GM19438 (cell line): ENCODE results near the gene LAMTOR5.
"Not testable (repeated sequence)": the region's sequence is repeated elsewhere in the genome, so short reads cannot be mapped to it uniquely, and the experiment has no call there.

Experiments
- ATAC-seq: cut with Tn5 transposase; IDR thresholded peaks from one replicate; pipeline ENCODE4 v1.9.1; 2021; ENCODE audit warnings: low read depth; ENCODE audit not compliant: unreplicated experiment

The LAMTOR5 gene

GRCh38 chr1:110407260-110408210 lies at the start of gene LAMTOR5:
Gene LAMTOR5 (minus strand): TSS chr1:110407694. CDS start chr1:110407620, 74 bp downstream.
- peak; percentile 84 for ATAC-seq

GRCh38 chr1:110457206-110457605 lies 49.7 kb upstream of the LAMTOR5 start:
- no peak for ATAC-seq

DNA sequence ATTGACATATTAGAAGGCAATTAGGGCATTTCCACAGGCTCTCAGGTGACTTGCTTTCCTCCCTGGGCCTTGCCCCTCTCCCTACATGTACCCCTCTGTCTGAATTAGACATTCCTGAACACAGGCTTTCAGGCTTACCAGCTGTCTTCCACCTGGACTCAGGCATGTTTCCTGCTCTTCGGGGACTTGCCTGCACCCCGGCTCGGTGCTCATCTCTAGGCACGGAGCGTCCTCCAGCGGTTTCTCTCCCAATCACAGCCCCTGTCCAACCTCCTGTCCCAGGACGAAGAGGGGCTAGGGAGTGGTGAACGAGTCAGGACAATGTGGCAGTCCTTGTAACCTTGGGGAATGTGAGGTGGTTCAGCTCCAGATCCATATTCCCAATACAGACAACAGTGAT lies 47.7 kb upstream of the LAMTOR5 start:
- ATAC-seq: no peak

GRCh38 chr1:110454328-110454727 lies 46.8 kb upstream of the LAMTOR5 start:
- no peak for ATAC-seq

DNA sequence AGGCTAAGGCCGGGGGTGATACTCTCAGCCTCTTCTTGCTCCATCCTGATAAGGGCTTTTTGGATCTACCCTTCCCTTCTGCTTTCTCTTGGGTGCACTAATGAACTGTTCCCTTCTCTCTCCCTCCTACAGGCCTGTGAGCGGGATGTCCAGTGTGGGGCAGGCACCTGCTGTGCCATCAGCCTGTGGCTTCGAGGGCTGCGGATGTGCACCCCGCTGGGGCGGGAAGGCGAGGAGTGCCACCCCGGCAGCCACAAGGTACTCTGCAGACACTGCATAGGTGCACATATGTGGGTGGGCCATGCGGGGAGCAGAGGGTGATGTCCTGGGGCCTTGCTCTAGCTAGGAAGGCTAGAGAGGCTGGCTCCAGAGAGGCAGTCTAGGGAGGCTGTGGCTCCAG lies 46.3 kb upstream of the LAMTOR5 start:
- ATAC-seq: no peak

DNA sequence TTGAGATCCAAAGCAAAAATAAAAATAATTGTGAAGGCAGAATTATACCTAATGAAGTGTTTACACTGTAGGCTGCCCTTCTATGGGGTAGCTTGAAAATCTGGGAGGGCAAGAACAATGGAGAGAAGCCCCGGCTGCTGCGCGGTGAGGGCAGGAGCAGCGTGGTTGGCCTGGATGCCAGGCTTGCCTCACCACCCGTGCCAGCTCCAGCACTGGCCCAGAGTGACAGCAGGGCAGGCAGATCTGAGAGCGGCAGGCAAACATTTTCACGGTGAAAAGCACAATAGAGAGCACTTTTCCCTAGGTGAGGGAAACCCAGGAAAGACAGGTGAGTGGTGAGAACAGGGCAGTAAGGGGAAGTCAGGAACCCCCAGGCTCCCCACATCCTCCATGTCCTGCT lies 44.8 kb upstream of the LAMTOR5 start:
- ATAC-seq: no peak

DNA sequence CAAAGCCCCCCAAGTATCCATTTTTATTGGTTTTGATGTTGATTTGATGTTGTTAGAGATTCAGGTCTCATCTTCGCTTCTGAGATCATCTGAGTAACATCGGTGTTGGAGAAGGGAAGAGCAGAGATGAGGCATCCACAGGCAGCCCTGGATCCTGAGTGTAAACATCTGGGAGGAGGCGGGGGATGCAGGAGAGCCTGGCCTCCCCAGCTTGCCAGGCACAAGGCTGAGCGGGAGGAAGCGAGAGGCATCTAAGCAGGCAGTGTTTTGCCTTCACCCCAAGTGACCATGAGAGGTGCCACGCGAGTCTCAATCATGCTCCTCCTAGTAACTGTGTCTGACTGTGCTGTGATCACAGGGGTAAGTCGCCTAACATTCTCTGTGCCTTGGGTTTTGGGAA lies 43.4 kb upstream of the LAMTOR5 start, which contains the start of gene PROK1:
Gene PROK1, plus strand, starts transcription at position 221 of the 400 bp plus-strand sequence. Its CDS starts 68 bp downstream, at position 289.
- no peak for ATAC-seq

DNA sequence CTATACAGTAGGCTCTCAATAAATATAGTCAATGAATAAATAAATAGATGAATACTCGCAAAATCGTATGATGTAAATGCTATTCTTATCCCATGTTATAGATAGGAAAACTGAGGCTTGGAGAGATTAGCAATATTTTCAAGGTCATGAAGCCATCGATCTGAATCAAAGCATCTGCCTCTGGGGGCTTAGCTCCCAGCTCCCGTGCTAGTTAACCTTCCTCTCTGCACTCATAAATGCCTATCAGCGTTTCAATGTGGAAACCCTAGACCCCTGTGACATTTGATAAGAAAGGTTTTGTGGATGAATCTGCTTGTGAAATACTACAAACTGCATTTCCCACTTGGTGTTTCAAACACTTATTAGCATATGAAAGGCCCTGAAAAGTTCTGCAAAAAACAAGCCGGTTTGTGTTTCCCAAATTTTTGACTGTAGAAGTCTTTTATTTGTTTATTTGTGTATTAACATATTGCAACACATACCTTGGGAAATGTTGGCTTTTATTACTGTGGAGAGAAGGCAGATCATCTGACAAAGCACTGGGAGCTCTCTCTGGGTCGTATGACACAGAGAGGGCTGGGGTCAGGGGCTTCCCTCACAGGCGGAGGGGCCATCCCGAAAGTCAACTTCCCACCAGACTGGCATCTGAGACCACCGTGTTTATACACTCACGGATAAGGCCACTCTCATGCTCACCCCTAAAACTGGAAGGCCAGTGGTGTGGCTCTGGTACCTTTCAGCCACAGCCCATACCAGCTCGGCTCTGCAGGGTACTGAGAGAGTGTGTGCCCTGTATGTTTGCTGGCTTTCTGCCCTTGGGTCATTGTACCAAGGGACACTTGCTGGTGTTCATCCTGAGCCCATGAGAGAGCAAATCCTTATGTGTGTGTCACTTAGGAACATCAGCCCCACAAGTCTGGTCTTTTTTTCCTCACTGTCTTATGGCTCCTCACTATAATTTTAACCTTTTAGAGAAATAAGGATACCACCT lies 42.5 kb upstream of the LAMTOR5 start:
- ATAC-seq: no peak

DNA sequence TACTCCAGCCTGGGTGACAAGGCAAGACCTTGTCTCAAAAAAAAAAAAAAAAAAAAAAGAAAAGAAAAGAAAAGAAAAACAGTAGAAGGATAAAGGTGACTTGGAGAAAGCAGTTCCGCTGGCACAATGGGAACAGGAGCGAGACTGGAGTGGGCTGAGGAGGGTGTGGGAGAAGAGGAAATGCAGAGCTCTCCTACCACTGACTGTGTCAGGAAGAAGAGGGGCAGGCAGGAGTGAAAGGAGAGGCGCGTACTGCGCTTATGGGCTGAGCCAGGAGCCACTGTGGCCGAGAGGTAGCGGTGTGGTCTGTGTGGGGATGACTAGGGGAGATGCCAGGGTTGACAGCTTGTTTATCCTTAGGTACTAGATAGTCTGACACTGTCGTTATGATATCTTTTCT lies 37.1 kb upstream of the LAMTOR5 start:
- no peak for ATAC-seq

DNA sequence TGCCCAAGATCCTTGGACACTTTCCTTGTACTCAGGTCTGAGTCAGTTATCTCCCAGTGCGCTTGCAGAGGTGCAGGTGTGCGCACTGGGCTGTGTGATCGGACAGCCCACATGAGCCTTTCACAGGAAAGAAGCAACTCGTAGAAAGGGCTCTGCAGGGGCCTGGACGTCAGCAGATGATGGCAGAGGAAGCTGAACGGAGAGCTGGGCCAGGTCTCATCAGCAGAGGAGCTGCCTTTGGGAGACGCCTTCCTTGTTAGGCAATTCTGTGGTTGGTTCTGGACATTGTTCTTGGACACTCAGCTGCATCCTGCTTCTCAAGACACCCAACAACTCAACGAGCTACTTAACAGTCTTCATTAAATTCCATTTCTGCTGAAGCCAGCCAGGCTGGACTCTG lies 36.0 kb upstream of the LAMTOR5 start:
- ATAC-seq: no peak

- no peak for ATAC-seq
Observed at GRCh38 chr1:110441888-110442287, 34.4 kb upstream of the LAMTOR5 start.

DNA sequence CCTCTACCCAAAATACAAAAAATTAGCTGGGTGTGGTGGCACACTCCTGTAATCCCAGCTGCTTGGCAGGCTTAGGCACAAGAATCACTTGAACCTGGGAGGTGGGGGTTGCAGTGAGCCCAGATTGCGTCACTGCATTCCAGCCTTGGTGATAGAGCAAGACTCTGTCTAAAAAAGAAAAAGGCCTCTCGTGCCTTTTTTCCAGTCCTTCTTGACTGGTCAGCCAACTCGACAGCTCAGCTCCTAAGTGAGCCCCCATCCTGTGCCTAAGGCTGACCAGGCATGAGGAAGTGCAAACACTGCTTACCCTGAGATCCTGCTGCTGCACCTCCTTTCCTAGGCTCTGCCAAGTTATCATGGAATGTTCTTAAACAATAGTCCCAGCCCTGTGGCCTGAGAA lies 33.4 kb upstream of the LAMTOR5 start:
- no peak for ATAC-seq

GRCh38 chr1:110439873-110440272 lies 32.4 kb upstream of the LAMTOR5 start:
- not testable (repeated sequence) for ATAC-seq

DNA sequence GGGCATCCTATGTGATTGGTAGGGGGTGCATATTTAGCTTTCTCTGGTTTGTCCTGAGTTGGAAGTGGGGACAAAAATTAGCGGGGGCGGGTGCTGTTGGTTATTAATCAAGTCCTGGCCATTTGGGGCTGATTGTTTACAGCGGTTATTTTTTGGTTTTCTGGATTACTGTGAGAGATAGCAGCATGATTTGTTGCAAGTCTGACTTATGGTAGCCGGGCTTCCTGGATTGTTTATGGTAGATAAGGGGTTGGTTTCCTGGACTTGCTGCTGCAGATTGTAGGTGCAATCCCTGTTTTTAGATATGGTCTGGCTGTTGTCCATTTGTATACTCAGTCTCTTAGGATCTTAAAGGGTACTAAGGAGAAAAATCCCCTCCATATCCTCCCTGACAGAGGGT lies 31.4 kb upstream of the LAMTOR5 start:
- ATAC-seq: no peak

GRCh38 chr1:110437645-110438299 lies 30.3 kb upstream of the LAMTOR5 start:
- not testable (repeated sequence) for ATAC-seq

- no peak for ATAC-seq
Observed at GRCh38 chr1:110436635-110437034, 29.1 kb upstream of the LAMTOR5 start.

GRCh38 chr1:110434946-110435345 lies 27.5 kb upstream of the LAMTOR5 start:
- ATAC-seq: no peak

DNA sequence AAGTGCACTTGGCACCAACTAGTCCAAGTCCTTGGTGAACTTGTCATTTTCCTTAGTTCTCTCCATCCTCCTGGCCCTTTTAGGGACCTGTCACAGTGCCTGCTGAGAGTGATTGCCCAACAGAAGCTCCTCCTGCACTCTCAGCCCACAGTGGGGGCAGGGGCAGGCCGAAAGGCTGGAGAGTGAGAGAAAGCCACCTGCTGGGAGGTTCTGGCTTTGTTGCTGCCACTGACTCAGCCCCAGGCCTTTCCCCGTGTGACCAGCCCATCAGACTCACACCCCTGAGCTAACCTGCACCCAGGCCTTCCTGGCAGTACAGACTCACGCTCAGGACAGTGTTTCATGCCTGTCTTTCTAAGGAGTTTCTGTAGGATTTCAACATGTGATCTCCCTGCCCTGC lies 26.3 kb upstream of the LAMTOR5 start:
- no peak for ATAC-seq

DNA sequence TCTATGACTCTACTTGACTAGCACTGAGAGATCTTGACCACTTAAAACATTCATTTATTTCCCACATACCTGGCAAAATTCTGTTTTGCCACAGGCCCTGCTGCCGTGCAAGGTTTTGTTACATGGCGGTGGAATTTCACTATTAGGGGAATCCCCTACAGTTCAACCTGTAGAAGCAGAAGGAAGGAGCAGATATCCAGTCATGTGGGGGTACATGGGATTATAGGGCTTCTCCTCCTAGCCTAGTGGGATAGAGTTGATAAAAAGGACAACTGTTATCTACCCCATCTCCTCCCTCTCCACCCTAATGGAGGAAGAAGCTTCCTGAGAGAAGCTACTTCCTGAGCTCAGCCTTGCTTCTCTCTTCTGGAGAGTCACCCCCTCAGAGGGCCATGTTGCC lies 25.7 kb upstream of the LAMTOR5 start:
- ATAC-seq: no peak

- no peak for ATAC-seq
Observed at GRCh38 chr1:110430901-110431300, 23.4 kb upstream of the LAMTOR5 start.
